ENCODE measurements around the gene NAPSA.
A peak's percentile ranks its signal among the peaks of the same experiment; 100 is the strongest.

Gene NAPSA

GRCh38 chr19:50387868-50388245 lies 22.4 kb upstream of the NAPSA start:
- peaks cover 35% of the 10 kb centered on the region for H3K79me2 ChIP-seq (ENCODE audit: insufficient read depth, low read length)
- TF ChIP-seq EZH2 (IDR thresholded peaks at IDR 0.05; ENCODE audit: borderline replicate concordance, low read length): no peak
- TF ChIP-seq, protein P1, sequence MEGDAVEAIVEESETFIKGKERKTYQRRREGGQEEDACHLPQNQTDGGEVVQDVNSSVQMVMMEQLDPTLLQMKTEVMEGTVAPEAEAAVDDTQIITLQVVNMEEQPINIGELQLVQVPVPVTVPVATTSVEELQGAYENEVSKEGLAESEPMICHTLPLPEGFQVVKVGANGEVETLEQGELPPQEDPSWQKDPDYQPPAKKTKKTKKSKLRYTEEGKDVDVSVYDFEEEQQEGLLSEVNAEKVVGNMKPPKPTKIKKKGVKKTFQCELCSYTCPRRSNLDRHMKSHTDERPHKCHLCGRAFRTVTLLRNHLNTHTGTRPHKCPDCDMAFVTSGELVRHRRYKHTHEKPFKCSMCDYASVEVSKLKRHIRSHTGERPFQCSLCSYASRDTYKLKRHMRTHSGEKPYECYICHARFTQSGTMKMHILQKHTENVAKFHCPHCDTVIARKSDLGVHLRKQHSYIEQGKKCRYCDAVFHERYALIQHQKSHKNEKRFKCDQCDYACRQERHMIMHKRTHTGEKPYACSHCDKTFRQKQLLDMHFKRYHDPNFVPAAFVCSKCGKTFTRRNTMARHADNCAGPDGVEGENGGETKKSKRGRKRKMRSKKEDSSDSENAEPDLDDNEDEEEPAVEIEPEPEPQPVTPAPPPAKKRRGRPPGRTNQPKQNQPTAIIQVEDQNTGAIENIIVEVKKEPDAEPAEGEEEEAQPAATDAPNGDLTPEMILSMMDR (IDR thresholded peaks at IDR 0.05; ENCODE audit: low read length): no peak
- H3K27me3 ChIP-seq (ENCODE audit: insufficient read depth, low read length): no peaks in the 10 kb centered on the region
- H3K27ac ChIP-seq (ENCODE audit: low read depth, low read length, poor library complexity, severe bottlenecking): no peak overlapping the region
- H3K9me3 ChIP-seq (ENCODE audit: low read length): no peaks in the 10 kb centered on the region
- peaks cover 16% of the 10 kb centered on the region for H3K4me1 ChIP-seq (ENCODE audit: insufficient read depth, low read length, severe bottlenecking)
- no peak overlapping the region for H2AFZ ChIP-seq (ENCODE audit: low read length)
- H3K9ac ChIP-seq (ENCODE audit: low read length): no peak overlapping the region
- no peak overlapping the region for H3K4me3 ChIP-seq (ENCODE audit: low read depth, low read length, poor library complexity, severe bottlenecking)
- no peaks in the 10 kb centered on the region for H3K9me2 ChIP-seq (ENCODE audit: low read depth, low read length)
- H3K36me3 ChIP-seq (ENCODE audit: insufficient read depth, low read length): peaks cover 54% of the 10 kb centered on the region
- H4K20me1 ChIP-seq (ENCODE audit: insufficient read depth, low read length): no peaks in the 10 kb centered on the region
- no peak overlapping the region for H3K4me2 ChIP-seq (ENCODE audit: low read length)
- no peaks in the 10 kb centered on the region for H3F3A ChIP-seq (ENCODE audit: insufficient read depth, low read length)

GRCh38 chr19:50387176-50387867 lies 21.9 kb upstream of the NAPSA start:
- H3K36me3 ChIP-seq (ENCODE audit: insufficient read depth, low read length): peaks cover 49% of the 10 kb centered on the region
- no peaks in the 10 kb centered on the region for H3K9me3 ChIP-seq (ENCODE audit: low read length)
- H3K79me2 ChIP-seq (ENCODE audit: insufficient read depth, low read length): peaks cover 32% of the 10 kb centered on the region
- H3K9ac ChIP-seq (ENCODE audit: low read length): no peak overlapping the region
- no peaks in the 10 kb centered on the region for H3K9me2 ChIP-seq (ENCODE audit: low read depth, low read length)
- no peak overlapping the region for H3K27ac ChIP-seq (ENCODE audit: low read depth, low read length, poor library complexity, severe bottlenecking)
- no peaks in the 10 kb centered on the region for H4K20me1 ChIP-seq (ENCODE audit: insufficient read depth, low read length)
- peaks cover 16% of the 10 kb centered on the region for H3K4me1 ChIP-seq (ENCODE audit: insufficient read depth, low read length, severe bottlenecking)
- no peak overlapping the region for H3K4me2 ChIP-seq (ENCODE audit: low read length)
- H3F3A ChIP-seq (ENCODE audit: insufficient read depth, low read length): no peaks in the 10 kb centered on the region
- H3K27me3 ChIP-seq (ENCODE audit: insufficient read depth, low read length): no peaks in the 10 kb centered on the region
- no peak overlapping the region for H2AFZ ChIP-seq (ENCODE audit: low read length)
- no peak for TF ChIP-seq EZH2 (IDR thresholded peaks at IDR 0.05; ENCODE audit: borderline replicate concordance, low read length)
- TF ChIP-seq, protein P1 (IDR thresholded peaks at IDR 0.05; ENCODE audit: low read length): no peak
- H3K4me3 ChIP-seq (ENCODE audit: low read depth, low read length, poor library complexity, severe bottlenecking): no peak overlapping the region

DNA sequence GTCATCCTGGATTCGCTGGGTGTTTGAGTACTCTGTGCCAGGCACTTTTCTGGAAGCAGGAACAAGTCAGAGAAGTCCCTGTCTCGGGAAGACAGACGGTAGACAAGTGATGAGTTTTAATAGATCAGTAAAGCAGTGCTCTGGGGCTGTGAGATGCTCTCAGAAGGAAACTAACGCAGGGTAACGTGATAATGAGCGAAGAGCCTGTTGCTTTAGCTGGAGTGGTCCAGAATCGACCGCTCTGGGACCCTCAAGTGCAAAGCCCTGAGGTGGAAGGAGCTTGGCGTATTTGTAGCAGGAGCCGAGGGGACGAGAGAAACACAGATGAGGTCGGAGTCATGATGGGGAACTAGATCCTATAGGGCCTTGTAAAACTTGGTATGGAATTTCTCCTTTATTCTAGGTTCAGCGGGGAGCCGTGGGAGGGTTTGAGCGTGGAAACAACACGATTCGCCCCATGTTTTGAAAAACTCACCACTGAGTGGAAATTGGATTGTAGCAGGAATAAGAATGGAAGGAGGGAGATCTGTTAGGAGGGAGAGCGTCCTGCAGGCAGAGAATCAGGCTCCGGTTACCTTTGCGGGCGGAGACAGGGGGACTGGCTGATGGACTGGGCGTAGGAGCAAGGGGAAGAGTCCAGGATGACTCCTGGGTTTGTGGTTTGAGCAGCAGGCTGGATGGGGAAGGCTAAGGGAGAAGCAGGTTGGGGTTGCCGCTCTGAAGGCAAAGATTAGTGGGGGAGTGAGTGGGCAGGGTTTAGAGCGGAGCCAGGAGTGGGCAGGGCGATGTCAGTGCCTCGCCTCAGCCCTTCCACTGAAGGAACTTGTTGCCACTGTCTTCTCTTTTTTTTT lies 19.5 kb upstream of the NAPSA start:
- peaks cover 26% of the 10 kb centered on the region for H3K79me2 ChIP-seq (ENCODE audit: insufficient read depth, low read length)
- peak overlapping the region; percentile 62 for H3K27ac ChIP-seq (ENCODE audit: low read depth, low read length, poor library complexity, severe bottlenecking)
- H2AFZ ChIP-seq (ENCODE audit: low read length): no peak overlapping the region
- peaks cover 16% of the 10 kb centered on the region for H3K4me1 ChIP-seq (ENCODE audit: insufficient read depth, low read length, severe bottlenecking)
- TF ChIP-seq, protein P1 (IDR thresholded peaks at IDR 0.05; ENCODE audit: low read length): no peak
- TF ChIP-seq EZH2 (IDR thresholded peaks at IDR 0.05; ENCODE audit: borderline replicate concordance, low read length): no peak
- H3K9me2 ChIP-seq (ENCODE audit: low read depth, low read length): no peaks in the 10 kb centered on the region
- peak overlapping the region; percentile 94 for H3K9ac ChIP-seq (ENCODE audit: low read length)
- H3K27me3 ChIP-seq (ENCODE audit: insufficient read depth, low read length): no peaks in the 10 kb centered on the region
- H3K36me3 ChIP-seq (ENCODE audit: insufficient read depth, low read length): peaks cover 50% of the 10 kb centered on the region
- H3K9me3 ChIP-seq (ENCODE audit: low read length): no peaks in the 10 kb centered on the region
- H4K20me1 ChIP-seq (ENCODE audit: insufficient read depth, low read length): no peaks in the 10 kb centered on the region
- peak overlapping the region; percentile 87 for H3K4me3 ChIP-seq (ENCODE audit: low read depth, low read length, poor library complexity, severe bottlenecking)
- peak overlapping the region; percentile 94 for H3K4me2 ChIP-seq (ENCODE audit: low read length)
- H3F3A ChIP-seq (ENCODE audit: insufficient read depth, low read length): no peaks in the 10 kb centered on the region

Measured in OCI-LY1 (cell line).